Kasumi-1 (cell line): ENCODE data around the gene HSD17B4.
A peak's percentile ranks its signal among the peaks of the same experiment; 100 is the strongest.
"Not testable (repeated sequence)": the region's sequence is repeated elsewhere in the genome, so short reads cannot be mapped to it uniquely, and the experiment has no call there.

ENCODE experiments used
- DNase-seq, 2 experiments: peaks; one replicate each; lab custom pipeline; 2025; lab: John Stamatoyannopoulos, UW

Gene HSD17B4, protein sequence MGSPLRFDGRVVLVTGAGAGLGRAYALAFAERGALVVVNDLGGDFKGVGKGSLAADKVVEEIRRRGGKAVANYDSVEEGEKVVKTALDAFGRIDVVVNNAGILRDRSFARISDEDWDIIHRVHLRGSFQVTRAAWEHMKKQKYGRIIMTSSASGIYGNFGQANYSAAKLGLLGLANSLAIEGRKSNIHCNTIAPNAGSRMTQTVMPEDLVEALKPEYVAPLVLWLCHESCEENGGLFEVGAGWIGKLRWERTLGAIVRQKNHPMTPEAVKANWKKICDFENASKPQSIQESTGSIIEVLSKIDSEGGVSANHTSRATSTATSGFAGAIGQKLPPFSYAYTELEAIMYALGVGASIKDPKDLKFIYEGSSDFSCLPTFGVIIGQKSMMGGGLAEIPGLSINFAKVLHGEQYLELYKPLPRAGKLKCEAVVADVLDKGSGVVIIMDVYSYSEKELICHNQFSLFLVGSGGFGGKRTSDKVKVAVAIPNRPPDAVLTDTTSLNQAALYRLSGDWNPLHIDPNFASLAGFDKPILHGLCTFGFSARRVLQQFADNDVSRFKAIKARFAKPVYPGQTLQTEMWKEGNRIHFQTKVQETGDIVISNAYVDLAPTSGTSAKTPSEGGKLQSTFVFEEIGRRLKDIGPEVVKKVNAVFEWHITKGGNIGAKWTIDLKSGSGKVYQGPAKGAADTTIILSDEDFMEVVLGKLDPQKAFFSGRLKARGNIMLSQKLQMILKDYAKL

DNA sequence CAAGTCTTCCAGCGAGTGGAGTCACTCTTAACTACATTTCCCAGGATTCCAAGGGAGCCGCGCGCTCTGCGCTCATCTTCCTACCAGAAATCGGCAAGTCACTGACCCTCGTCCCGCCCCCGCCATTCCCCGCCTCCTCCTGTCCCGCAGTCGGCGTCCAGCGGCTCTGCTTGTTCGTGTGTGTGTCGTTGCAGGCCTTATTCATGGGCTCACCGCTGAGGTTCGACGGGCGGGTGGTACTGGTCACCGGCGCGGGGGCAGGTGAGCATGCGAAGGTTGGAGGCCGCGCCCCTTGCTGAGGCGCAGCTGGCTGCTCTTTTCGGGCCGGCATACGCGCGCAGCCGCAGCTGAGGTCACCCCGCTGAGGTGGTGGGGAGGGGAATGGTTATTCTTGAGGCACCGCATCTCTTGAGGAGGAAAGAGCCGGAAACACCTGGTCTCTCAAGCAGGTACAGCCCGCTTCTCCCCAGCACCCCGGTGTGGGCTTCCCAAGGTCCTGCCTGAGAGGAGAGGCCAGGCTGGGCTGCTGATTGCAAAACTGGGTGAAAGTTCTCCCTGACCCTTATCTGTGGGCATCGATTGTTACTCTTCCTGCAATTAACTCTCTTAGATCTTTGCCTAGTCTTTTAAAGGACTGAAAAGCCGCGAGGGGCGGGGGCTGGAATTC lies at the start of gene HSD17B4:
HSD17B4 (plus strand) TSS at position 125 of the 667 bp plus-strand sequence; CDS start at position 204, 79 bp downstream.
- DNase-seq, result peak; percentile 88 to 91

DNA sequence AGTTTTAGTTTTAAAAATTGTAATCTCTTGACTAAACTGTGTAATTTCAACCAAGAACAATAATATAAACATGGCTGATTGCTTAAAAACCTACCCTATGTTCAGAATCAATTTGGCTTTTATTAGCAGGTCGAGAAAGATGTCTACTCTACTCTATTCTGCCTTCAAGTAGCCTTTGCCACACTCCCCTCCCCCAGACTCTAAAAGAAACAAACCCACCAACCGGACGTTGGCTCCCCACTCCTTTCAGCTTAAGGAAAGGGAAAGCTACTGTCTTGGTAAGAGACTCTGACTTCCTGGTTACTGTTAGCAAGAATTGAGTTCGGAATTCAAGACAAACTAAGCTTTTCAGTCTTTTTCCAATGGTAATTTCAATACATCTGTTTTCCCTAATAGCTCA lies 49.7 kb upstream of the HSD17B4 start:
- DNase-seq, result no peak

- no peak for DNase-seq
Measured at GRCh38 chr5:119404033-119404432, 48.3 kb upstream of the HSD17B4 start.

DNA sequence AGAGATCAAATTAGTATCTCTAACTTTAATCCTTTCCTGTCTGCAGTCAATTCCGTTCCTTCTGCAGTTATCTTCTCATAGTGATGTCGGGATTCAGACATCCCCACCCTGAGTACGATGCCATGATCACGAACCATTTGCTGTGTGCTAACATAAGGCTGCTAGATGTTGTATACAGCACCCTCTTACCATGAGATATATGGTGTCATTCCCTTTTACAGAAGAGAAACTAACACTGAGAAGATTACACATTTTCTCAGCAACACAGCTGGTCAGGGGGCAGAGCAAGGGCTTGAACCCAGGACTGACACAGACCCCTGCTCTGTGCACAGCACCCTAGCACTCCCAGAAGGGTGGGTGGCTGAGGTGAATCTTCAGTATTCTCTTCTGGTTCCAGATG lies 46.9 kb upstream of the HSD17B4 start:
- no peak for DNase-seq

DNA sequence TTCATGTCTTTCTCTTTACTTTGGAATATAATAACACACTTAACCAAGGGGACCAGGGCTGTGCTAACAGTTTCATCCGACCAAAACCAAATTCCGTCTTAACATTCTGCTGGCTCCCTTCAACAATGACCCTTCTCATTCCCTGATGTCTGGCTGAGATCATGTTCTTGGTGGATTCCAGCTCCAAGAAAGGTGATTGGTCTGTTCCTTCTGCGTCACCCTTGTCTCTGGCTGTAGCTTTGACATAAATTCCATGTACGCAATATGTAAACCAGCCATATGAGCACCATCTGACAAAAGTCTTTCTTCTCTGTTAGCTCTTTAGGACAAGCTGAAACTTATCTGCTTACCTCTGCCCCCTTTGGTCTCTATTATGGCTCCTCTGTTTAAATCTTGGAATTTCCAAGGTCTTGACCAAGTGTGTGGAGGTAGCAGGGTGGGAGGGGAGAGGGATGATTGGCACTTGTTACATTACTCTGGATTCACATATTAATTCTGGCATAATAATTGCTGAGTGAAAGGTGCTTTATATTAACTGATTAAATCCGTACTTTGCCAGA lies 45.7 kb upstream of the HSD17B4 start:
- no peak for DNase-seq

GRCh38 chr5:119409235-119409815 lies 43.0 kb upstream of the HSD17B4 start:
- no peak for DNase-seq

DNA sequence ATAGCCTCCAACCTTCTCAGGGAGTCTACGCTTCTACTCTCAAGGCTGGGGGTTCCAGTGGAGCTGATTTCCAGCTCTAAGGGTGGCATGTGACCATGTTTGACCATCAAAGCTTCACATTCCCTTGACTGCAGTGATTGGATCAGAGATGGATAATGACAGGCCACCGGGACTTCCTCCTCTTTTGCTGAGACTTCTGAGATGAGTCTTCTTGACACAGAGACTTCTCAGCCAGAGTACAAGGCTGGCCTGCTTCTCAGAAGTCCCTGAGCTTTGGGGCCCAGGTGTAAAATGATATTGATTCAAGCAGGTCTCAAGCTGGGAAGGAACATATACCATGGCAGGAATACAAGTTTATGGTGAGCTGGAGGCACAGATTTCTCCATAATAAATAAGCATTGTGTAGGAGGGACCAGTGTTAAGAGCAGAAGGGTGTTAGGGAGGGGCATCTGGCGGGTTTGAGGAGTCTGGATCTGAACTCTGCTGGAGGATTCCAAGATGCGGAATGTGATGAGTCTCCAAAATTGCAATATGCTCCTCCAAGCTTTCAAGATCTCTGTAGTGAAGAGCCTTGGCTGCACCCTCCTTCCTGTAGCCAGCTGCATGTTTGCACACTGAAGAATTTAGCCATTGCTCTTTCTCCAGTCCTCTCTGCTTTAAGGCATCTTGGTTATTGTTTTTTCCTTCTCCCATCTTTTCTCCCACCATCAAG lies 41.7 kb upstream of the HSD17B4 start:
- DNase-seq, result no peak

- peak; percentile 82 to 84 for DNase-seq
Measured at GRCh38 chr5:119411361-119412278, 40.7 kb upstream of the HSD17B4 start.

DNA sequence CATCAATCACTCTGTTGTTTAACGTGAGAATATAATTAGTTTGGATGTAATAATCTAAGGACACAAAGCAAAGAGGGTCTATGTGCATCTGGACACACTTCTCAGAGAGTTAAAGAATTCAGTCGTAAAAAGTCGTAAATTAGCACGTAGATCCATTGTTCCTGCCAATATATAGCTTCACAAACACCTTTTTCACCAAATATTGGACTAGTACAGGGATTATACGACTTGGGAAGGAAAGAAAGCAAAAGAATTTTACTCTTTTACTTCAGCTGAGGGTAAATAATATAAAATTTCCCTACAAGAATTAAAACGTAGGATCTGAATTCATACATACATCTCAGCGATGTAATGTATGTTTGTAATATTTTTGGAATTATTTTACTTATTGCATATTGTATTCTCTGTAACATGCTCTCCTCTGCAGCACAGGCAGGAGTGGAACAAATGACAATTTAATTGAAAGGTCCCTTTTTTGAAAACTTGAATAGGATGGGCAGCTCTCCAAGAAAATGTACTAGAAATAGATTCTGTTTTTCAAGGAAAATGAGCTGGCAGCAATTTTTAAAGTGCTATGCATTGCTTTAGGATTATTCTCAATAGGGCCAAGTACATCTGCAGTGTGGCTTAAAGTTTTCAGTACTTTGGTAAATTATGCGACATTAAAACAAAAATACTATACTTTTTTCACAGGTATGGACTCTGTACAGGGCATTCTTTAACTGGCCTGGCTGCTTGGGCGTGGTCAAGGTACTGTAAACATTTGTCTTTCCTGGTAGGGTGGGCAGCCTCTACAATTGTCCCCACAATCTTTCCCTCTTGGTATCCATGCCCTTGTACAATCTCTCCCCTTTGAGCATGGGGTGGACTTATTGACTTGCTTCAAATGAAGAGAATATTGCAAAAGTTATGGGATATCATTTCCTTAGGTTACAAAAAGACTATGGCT lies 39.7 kb upstream of the HSD17B4 start:
- no peak for DNase-seq

- peak; percentile 77 to 83 for DNase-seq
Measured at GRCh38 chr5:119414124-119414734, 38.1 kb upstream of the HSD17B4 start.

DNA sequence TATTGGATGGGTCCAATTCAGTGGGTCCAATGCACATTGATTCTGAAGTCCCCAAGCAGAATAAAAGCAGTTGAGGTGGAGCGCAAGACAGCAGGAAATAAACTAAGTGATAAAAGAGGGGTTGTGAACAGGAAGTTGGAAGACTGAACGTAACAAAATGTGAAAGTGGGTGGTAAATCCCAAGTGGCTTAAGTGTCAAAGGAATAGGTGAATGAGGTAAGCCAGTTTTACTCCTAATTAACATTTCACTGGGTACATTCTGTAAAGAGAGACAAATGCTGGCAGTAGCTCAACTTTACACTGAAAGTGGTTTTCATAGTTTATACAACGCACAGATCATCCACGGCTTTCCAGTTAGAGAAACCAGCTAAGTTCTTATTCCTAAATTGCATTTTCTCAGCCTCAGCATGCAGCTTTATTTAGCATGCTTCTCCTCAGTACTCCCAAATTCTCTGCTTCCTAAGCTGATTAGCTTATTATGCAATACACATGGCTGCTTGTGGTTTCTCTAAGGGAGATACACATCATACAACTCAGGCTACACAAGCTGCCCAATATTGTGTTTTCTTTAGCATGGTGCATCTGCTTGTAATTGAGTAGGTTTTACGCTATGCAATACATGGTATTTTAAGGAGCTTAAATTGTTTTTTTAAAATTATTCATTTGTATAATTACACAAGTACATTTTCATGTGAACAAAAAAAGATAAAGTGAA lies 34.2 kb upstream of the HSD17B4 start:
- DNase-seq, result peak; percentile 47 to 60

DNA sequence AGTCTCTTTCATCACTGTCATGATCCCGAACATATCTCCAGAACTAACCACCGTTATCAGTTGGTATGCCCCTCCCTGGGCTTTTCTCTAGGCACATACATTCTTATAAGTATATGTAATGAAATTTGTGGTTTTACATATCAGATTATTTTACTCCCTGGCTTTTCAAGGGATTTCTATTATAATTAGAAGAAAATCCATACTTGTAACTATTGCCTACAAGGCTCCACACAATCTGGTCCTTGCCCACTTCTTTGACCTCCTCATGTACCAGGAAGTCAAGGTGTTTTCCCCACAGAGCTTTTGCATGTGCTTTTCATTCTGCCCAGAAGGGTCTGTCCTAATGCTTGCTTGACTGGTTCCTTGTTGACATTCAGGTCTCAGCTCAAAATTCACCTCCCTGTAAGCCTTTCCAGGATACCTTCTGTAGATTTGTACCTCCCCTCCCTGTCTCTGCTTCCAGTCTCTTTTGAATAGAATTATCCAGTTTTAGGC lies 33.6 kb upstream of the HSD17B4 start:
- no peak for DNase-seq

DNA sequence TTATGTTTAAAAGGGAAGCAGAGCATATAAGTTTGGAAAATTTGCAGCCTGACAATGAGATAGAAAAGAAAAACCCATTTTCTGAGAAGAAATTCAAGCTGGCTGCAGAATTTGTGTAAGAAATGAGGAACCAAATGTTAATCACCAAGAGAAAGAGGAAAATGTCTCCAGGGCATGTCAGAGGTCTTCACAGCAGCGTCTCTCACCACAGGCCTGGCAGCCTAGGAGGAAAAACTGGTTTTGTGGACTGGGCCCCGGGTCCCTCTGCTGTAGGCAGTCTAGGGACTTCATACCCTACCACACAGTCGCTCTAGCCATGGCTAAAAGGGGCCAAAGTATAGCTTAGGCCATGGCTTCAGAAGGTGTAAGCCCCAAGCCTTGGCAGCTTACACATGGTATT lies 32.1 kb upstream of the HSD17B4 start:
- DNase-seq, result peak; percentile 66 to 74

- peak in 1 of 2 experiments; percentile 23 for DNase-seq
Measured at GRCh38 chr5:119426057-119426456, 26.2 kb upstream of the HSD17B4 start.

- no peak for DNase-seq
Measured at GRCh38 chr5:119427060-119427459, 25.2 kb upstream of the HSD17B4 start.

GRCh38 chr5:119427596-119427995 lies 24.7 kb upstream of the HSD17B4 start:
- DNase-seq, result peak; percentile 20 to 43

DNA sequence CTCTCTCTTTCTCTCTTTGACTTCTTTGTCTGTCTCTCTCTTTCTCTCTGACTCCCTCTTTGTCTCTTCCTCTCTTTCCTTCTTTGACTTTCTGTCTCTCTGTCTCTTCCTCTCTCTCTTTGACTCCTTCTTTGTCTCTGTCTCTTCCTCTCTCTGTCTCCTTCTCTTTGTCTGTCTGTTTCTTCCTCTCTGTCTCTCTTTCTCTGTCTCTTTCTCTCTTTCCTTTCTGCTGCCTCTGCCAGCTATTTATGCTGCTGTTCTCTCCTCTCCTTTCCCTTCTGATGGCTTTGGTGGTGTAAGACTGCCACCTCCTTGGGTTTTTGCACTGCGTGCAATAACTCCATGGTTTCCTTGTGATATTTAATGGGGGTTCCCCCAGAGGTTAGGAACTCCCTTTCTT lies 24.1 kb upstream of the HSD17B4 start:
- DNase-seq, result not testable (repeated sequence)

- DNase-seq, result not testable (repeated sequence)
Measured at GRCh38 chr5:119428574-119428973, 23.7 kb upstream of the HSD17B4 start.
